K562 (cell line): ENCODE measurements around the gene TLE4. TPM values are rescaled to one million over a fixed set of nuclear protein-coding genes. Genes with fewer than 3 reads are reported as not detected.

Experiments used
- BCLAF1 ChIP-seq, 2 experiments: fragments of 450-650 bp in 1 of 2; IDR thresholded peaks; 2 replicates each; pipeline ENCODE4 v1.6.1; 2011 to 2017; ENCODE audit warnings: low read depth in 2 of 2, antibody characterized with exemption in 1 of 2, borderline replicate concordance in 1 of 2, low read length in 1 of 2, mild to moderate bottlenecking in 1 of 2, mixed read lengths in 1 of 2; ENCODE audit not compliant: control insufficient read depth in 1 of 2
- CXXC5 ChIP-seq: fragments of 250-450 bp; sonication (Bioruptor Pico); IDR thresholded peaks from 2 replicates; pipeline ENCODE4 v1.8.0; 2022; ENCODE audit warnings: inconsistent platforms, mild to moderate bottlenecking, moderate library complexity
- MXD1 ChIP-seq: fragments of 250-450 bp; sonication (Bioruptor Pico); IDR thresholded peaks from 2 replicates; pipeline ENCODE4 v1.8.0; 2021; ENCODE audit warnings: borderline replicate concordance, mild to moderate bottlenecking, moderate library complexity; ENCODE audit not compliant: poor library complexity, severe bottlenecking
- PATZ1 ChIP-seq: fragments of 250-450 bp; sonication (Bioruptor Pico); IDR thresholded peaks from 2 replicates; pipeline ENCODE4 v1.5.0; 2020; ENCODE audit warnings: mild to moderate bottlenecking, borderline replicate concordance
- XRCC5 ChIP-seq: fragments of 200-400 bp; formaldehyde crosslinking; IDR thresholded peaks from 2 replicates; pipeline ENCODE4 v1.6.1; 2017; ENCODE audit warnings: low read depth, mild to moderate bottlenecking, low read length
- ZNF551 ChIP-seq: fragments of 250-450 bp; sonication (Bioruptor Pico); IDR thresholded peaks from 2 replicates; pipeline ENCODE4 v1.5.0; 2021; ENCODE audit warnings: mild to moderate bottlenecking, moderate library complexity
- polyA plus RNA-seq, 8 experiments: library from polyadenylated mRNA; depleted of rRNA in 4 of 8; stranded (reverse) in 5 of 8; unstranded in 3 of 8; fragments of >200 nt; fragmentation: Nextera tagmentation in 2 of 8; fragmentation: Illumina TruSeq in 1 of 8; extraction: Ambion mirVana in 2 of 8; extraction: Trizol in 1 of 8; gene quantifications; 2 replicates each; pipeline versions ENCODE4 v1.2.1 to v1.2.3, GENCODE V29; 2011 to 2014; ENCODE audit warnings: inconsistent platforms in 1 of 8, missing spikeins in 1 of 8
- total RNA-seq, 7 experiments: library from RNA; depleted of rRNA in 6 of 7; stranded (reverse); fragments of >200 nt in 6 of 7; fragmentation: Illumina TruSeq in 2 of 7; extraction: Trizol in 2 of 7; gene quantifications; 2 replicates each; pipeline versions ENCODE4 v1.2.1 to v1.2.3, GENCODE V29; 2011 to 2021; ENCODE audit warnings: low replicate concordance in 1 of 7

The TLE4 gene
- total and polyA plus RNA-seq, 9 of the 15 experiments (the other 6 are each of a cell fraction or from before 2014, with no cell fraction given) = 1.1 to 8.8 (median 5.7) TPM

- no peak for TF ChIP-seq BCLAF1 (IDR thresholded peaks at IDR 0.05; ENCODE audit: borderline replicate concordance in 1 of 2, control insufficient read depth in 1 of 2, low read depth in 2 of 2, low read length in 1 of 2)
- no peak for TF ChIP-seq MXD1 (CRISPR knock-in tag)
- TF ChIP-seq PATZ1 (CRISPR knock-in tag) = no peak
- TF ChIP-seq ZNF551 (CRISPR knock-in tag) = no peak
- no peak for TF ChIP-seq XRCC5
- TF ChIP-seq CXXC5 (CRISPR knock-in tag) = no peak
These were observed 21.1 kb downstream of the TLE4 start (continued) for GRCh38 chr9:79592726-79593493.
